GM04504 (cell line): ENCODE measurements around the gene FOXP4.

Source experiments
- DNase-seq: peaks from one replicate; pipeline ENCODE4 v3.0.0-alpha.2; 2012; ENCODE audit warnings: low read depth

The FOXP4 gene

DNA sequence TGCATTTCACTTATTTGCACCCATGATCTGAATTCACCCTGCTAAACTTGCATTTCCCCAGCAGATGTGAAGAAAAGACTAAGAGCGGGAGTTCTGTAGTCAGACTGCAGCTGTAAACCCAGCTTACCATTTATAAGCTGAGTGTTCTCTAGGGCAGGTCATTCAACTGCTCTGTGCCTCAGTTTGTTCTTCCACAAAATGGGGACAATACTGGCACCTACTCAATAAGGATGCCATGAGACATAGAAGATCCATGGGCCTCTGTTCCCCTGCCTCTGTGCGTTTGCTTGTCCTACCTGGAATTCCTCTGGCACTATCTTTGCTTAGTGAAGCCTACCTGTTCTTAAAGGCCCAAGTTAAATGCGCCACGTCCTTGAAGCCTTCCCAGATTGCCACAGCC, 79.8 kb downstream of the FOXP4 start:
- no peak for DNase-seq

- DNase-seq, result no peak
Measured at GRCh38 chr6:41626917-41627316, 80.7 kb downstream of the FOXP4 start.

DNA sequence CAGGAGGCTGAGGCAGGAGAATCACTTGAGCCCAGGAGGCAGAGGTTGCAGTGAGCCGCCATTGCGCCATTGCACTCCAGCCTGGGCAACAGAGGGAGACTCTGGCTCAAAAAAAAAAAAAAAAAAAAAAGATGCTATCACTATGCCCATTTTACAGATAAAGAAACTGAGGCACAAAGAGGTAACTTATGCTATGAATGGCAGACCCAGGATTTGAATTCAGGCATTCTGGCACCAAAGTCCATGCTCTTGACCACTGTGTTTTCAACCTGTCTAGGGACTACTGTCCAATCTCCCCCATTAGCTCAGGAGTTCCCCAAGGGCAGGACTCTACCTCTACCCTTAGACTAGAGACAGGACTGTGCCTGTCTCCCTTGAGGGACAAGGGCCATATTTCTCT, 82.9 kb downstream of the FOXP4 start:
- DNase-seq, result no peak

GRCh38 chr6:41630069-41630468, 83.9 kb downstream of the FOXP4 start:
- no peak for DNase-seq

DNA sequence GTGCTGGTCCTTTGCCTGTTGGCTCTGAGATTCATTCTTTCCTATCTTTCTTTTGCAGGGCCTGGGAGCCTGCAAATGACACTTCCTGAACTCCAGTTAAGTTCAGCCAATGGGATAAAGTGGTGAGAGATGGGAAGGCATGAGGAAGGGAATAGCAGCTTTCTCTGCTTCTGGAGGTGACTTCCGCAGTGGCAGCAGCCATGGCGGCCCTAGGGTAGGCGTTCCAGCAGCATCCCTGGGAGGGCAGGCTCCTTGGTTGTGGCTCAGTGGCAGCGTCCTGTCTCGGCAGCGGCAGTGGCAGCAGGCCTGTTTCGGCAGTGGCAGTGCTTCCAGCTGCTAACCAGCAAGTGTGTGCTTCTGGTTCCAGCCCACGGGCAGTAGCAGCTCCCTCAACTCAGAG, 84.8 kb downstream of the FOXP4 start:
- no peak for DNase-seq

GRCh38 chr6:41633056-41633634, 87.0 kb downstream of the FOXP4 start:
- no peak for DNase-seq

GRCh38 chr6:41634657-41635056, 88.5 kb downstream of the FOXP4 start:
- no peak for DNase-seq

DNA sequence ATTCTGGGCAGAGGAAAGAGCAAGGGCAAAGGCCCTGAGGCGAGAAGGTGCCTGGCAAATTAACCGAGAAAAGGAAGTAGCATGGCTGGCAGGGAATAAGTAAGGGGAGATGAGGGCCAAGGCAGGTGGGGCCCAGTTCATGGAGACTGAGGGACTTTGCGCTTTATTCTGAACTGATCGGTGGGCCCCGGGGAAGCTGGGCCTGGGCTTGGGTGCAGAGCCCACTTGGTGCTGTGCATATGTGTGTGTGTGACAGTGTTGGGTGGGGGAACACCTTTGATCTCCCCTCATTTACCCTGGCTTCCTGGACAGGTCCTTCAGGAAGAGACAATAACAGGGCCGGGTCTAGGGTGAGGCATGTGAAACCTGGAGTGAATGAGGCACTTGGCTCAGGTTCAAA, 89.2 kb downstream of the FOXP4 start:
- no peak for DNase-seq

DNA sequence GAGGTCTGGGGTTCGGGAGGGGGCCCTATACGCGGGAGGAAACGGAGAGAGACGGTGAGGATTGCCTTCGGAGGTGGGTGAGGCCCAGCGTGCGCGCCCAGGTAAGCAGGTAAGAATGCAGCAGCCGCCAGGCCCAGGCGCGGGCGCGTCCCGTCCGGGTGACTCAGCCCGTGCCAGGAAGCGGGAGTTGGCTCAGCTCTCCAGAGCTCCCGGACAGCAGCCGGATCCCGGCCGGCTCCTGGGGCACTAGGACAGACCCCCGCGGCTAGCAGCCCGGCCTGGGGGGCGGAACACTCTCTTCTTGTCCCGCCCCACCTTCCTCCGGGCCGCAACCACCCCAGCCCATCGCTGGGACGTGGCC, 90.6 kb downstream of the FOXP4 start:
- no peak for DNase-seq

DNA sequence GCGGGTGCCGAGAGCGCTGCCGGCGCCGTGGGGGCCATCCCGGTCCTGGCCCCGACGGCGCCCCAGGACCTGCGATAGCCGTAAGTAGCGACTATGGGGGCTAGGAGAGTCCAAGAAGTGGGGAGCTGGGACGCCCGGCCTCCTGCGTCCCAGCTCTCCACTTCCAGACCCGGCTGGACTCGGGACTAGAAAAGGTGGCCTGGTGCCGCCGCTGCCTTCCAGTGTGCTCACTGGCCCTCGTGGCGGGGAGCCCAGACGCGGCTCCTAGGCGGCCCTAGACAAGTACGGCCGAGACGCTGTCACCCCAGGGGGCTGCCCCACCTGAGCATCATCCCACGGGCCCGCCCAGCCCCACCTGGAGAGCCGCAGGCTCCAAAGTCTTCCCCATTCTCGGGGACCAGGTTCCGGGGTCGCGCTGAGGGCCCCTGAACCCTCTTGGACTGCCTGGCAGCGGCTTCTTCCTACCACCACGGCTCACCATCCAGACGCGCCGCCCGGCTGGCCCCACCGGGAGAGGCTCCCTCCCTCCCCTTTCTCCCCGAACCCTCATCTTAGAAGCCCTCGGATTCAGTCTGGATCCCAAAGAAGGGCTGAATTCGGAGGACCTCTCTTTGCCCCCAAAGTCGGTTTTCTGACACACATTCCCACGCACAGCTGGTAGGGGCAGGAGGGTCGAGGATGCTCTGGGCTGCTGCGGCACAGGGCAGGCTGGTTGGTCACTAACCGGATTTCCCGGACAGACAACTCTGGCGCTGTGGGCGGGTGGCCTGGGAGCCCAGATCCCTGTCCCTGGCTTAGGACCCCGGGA, 91.2 kb downstream of the FOXP4 start:
- DNase-seq, result no peak

DNA sequence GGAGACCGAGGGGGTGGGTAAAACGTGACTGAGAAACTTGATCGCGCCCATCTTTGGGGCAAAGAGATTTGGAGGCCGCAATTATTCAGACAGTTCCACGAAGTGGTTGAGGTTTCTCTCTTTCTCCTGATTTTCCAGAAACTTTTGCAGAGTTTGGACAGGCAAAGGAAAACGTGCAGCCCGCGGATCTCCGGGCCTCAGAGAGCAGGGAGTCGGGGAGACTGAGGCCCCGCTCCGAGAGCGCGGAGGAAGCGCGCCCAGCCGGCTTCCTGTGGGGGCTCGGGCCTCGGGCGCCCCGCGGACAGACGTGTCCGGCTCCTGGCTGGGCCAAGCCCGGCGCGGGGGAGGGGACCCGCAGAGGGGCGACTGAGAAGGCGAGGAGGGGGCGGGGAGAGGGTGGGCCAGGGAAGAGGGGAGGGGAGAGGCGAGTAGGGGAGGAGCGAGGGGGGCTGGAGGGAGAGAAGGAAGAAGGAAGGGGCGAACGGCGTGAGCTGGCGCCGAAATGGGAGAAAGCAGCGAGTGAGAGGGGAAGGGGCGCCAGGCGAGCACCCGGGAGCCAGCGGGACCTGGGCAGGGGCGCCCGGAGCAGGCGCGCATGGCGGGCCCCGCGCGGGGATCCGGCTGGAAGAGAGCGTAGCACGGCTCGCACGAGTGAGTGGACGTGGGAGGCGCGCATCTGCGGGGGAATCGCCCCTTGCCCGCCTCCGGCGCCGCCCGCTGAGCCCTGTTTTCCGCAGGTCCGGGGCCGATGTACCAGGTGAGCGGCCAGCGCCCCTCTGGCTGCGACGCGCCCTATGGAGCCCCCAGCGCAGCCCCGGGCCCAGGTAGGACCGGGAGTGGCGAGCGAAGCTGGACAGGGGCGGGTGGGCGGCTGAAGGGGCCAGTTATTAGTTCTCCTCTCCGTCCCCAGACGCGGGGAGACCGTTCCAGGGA, 92.1 kb downstream of the FOXP4 start, which contains the start of gene MDFI:
TSS of gene MDFI (plus strand) at position 467 of the 933 bp plus-strand sequence. CDS start at position 749, 282 bp downstream.
- DNase-seq, result no peak

GRCh38 chr6:41638935-41639808, 93.0 kb downstream of the FOXP4 start:
- no peak for DNase-seq

- DNase-seq, result no peak
Measured at GRCh38 chr6:41639809-41640371, 93.7 kb downstream of the FOXP4 start.

- no peak for DNase-seq
Measured at GRCh38 chr6:41640426-41640825, 94.2 kb downstream of the FOXP4 start.

DNA sequence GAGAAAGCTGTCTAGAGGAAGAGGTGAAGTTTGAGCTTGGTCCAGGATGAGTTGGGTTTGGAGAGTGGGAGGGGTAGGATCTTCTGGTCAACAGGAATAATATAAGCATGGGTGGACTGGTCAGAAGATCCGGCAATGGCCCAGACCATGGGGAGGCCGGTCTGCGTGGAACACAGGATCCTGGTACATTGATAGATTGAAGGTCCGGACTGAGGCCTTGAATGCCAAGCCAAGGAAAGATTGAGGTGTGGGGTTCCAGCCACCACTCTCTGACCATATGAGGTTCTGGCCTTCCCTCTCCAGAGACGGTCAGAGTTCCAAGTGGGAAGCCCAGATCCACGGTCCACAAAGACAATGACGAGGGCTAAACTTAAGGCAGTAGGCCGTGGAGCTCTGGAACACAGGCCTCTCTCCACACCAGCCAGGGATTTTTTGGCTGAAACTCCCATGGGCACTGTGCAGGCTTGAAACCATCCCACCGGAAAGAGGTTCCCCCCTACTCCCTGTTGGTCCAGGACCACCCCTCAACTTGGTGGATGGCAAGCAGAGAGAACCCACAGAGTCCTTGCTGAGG, 95.3 kb downstream of the FOXP4 start:
- DNase-seq, result no peak

GRCh38 chr6:41642090-41642959, 96.1 kb downstream of the FOXP4 start:
- DNase-seq, result no peak

GRCh38 chr6:41642960-41643898, 97.0 kb downstream of the FOXP4 start:
- no peak for DNase-seq

DNA sequence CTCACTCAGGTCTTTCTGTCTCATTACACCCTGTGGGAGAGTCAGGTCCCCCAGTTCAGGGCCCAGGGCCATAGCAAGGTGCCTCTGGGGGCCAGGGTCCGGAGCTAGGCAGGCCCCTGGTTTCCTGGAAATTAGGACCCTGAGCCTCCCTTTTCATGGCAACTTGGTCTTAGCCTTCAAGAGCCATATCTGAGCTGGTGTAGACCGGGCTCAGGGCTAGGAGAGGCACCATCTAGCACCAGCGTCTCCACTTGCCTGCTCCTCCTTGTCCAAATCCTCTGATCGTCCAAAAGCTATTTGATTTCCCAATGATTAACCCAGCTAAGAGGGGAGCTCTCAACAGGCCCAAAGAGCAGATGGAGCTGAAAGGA, 97.7 kb downstream of the FOXP4 start:
- no peak for DNase-seq

DNA sequence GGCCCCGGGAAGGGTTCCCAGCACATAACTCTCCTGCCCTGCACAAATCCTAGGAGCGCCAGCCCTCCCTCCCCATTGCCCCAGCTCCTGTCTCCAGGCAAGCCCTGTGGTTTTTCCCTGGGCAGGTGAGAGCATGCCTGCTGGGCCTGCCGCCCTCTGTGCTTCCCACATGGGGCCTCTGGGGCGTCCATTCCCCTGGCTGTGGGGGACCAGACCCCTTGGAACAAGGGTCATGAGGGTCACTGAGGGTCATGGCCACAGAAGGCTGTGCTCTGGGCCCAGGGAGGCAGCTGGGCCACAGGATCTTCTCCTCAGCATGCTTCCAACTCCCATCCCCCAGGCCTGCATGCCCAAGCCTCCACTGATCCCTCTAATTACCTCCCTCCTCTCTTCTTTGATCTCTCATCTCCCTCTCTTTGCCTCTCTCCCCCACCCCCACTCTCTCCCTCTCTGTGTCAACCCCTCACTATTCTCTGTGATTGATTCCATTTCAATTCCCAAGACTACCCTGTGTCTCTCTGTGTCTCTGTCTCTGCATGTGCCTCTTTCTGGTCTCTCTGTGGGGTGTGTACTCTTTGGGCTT, 98.2 kb downstream of the FOXP4 start:
- no peak for DNase-seq
